Esophagus mucosa (tissue), 1 donor: ENCODE data around the gene FGF12. TPM values are rescaled to one million over a fixed set of nuclear protein-coding genes. Genes with fewer than 3 reads are reported as not detected.

Source experiments
- ATAC-seq: fragments of 200-7000 bp; cut with Tn5 transposase; one replicate; pipeline ENCODE4 v1.9.1; 2020
- total RNA-seq: library from RNA; stranded (reverse); gene quantifications from one replicate; pipeline ENCODE4 v1.2.4, GENCODE V29; 2023
- donor health status: DM: yes; HTN: yes; CAD: no.

Gene FGF12
- total RNA-seq, 1 donor from 2014 or later, result 0.72 TPM

DNA sequence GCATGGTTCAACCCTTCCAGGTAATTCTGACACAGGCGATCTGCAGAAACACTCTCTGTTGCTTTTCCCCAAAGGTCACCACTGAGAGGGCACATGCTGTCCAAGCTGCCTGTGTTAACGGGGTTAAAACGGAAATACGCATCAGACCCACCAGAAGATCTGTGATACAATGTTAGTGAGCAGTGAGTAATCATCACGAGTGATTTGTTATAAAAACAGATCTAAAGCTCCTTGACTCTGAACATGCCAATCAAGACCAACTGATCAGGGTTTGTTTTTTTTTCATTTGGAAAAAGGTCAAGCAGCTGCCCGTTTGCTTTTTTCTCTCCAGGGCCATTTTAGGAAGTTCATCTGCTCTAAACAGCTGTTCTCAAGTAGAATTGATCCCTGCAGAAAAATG, 43.2 kb downstream of the FGF12 start:
- ATAC-seq, result no peak

DNA sequence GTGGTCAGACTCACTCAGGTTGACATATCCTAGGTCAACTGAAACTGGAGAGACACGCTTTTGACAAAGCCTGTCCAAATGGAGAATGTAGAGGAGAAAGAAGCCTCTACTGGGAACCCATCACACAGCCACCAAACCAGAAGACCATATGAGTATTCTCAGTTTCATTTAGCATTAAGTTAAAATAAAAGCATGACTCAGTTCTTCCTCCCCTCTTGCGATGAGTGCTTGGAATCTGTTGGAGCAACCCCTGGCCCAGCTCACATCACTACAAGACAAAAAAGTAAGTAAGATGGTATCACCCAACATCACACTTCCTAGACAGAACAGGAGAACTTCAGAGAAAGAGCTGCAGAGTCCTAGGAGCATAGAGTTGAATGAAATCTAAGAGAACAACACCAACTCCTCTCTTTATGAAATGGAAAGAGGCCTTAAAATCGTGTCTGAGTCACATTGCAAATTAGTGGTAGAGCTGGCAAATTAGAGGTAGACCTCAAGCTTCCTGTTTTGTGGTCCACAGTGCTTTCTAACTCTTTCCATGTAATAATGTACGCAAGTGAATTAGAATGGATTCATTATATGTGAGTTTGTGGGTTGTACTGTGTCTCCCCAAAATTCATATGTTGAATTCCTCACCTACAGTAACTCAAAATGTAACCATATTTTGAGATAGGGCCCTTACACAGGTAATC, 51.2 kb downstream of the FGF12 start:
- no peak for ATAC-seq

DNA sequence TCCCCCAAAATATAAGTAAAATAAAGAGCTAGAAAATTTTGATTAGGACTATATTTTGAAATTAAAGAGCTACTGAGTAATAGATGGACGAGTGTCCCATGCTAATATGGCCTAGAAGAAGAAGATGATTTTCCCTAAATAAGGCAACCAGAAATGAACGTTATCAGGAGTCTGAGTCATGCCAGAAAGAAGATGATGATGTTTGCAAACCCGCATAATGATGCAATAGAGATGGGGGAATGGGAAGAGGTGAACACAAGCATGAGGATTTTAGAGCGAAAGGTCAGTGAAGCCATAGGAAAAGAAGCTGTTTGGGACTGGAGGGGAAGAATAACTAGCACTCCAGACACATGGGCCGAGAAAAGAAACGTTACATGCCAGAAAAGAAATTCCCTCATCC, 71.7 kb downstream of the FGF12 start:
- no peak for ATAC-seq

DNA sequence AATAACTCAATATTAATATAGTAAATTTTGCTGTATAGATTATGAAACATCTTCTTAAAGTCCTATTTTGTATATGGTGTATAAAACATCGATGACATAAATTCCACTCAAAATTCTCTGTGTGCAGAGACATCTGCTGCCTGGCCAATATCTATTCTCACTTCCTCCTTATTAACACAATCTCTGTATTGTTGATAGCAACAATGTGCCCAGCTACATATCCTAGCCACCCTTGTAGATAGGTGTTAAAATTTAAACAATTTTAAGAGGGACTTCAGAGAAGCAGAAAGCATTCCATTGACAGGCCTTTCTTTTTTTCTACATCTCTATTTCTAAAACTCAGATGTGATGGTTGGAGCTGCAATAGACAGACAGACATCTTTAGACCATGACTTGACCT, 72.3 kb downstream of the FGF12 start:
- no peak for ATAC-seq

DNA sequence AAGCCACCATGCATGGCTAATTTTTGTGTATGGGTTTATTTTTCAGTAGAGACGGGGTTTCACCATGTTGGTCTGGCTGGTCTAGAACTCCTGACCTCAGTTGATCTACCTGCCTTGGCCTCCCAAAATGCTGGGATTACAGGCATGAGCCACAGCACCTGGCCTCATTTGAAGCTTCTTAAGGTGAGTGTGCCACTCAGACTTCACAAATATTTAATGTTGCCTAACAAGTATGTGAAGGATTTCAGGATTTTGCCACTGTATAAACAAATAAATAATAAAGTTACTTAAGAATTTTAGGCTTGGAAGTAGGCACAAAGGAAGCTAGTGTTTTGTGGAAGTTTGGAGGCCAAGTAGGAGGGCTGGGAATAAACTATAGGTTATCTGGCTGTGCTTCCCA, 73.5 kb downstream of the FGF12 start:
- ATAC-seq, result no peak

DNA sequence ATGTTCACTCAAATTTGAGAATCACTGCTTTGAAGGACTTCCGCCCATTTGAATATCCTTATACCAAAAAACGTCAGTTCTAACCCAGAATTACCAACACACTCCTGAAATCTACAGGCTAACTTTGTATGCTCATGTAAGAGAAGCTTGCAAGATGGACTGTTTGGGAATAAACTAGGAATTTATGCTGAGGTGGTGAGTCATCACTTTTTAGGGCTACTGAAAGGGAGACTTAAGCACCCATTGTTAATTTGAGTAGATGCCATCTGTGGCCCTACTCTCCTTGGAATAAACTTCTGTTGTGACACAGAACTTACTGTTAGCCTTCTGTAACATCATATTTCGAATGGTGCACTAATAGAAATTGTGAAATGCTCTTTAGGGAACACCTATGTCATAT, 74.6 kb downstream of the FGF12 start:
- ATAC-seq, result no peak

DNA sequence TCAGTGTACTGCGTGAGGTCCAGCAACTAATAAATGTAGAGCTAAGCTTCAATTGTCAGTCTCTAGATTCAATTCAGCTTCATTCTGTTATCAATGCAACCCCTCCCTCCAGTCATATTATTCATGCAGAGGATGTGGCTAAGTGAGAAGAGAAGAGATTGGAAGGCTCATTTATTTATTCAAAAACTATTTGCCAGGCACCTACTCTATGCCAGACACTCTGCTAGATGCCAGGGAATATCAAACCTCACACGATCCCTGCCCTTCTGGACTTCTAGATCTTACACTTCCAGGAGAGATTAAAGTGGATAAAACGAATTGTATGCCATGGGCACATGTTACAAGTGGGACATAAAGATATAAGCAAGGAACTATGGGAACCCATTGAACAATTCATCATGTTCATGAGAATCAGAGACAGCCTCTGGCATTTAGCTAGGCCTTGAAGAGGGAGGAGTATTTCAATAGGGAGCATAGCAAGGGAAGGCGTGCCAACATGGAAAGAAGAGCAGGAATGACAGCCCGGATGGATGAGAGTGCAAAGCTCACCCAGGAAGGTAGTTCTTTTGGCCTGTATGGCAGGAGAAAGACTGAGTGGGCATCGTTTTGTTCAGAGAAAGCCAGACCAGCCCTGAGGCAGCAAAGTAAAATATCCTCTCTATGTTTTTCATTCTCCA, 75.4 kb downstream of the FGF12 start:
- ATAC-seq, result no peak

DNA sequence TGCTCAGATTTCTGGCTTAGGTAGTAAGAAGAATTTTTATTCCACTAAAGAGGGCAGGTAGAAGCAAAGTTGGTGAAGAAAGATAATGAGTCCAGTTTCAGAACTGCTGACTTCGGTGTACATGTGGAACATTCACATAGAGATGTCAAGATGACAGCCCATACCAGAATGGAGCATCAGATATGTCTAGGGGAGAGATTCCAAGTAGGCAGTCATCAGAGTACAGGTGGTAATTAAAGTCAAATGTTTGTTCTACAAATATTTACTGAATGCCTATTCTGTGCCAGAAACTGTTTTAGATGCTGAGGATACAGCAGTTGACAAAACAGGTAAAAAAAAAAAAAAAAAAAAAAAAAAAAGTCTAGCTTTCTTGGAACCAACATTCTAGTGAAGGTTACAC, 81.9 kb downstream of the FGF12 start:
- no peak for ATAC-seq

DNA sequence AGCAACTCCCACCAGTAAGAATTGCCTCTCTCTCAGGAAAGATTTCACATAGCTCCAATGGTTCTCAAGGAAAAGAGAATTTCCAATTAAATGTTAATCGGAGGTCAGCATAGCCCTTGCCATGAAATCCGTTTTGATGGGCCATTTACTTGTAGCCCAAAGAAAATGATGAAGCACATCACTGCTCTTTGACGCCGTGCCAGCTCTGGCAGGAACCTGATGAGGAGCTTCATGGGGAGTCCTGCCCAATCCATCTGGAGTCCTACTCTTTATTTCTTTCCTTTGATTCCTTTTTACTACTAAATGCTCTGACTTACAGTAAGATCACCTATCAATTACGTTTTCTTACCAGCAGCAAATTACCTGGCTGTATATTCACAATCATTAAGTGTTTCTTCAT, 84.7 kb downstream of the FGF12 start:
- no peak for ATAC-seq

DNA sequence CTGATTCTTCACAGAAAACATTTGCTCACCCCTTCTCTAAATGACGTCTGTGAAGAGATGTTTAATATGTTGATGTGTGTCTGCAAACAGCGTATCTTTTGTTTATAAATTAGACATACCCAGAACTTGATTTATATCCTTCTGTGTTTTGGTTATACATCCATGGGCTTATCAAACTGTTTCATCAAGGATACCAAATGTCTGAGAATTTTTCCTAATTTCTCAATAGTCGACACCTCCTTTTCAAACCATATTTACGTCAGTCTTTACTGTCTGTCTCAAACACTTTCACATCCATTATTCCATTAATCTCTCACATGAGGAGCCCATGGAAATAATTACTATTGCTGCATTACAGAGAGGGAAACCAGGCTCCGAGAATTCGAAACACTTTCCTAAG, 85.4 kb downstream of the FGF12 start:
- ATAC-seq, result no peak

DNA sequence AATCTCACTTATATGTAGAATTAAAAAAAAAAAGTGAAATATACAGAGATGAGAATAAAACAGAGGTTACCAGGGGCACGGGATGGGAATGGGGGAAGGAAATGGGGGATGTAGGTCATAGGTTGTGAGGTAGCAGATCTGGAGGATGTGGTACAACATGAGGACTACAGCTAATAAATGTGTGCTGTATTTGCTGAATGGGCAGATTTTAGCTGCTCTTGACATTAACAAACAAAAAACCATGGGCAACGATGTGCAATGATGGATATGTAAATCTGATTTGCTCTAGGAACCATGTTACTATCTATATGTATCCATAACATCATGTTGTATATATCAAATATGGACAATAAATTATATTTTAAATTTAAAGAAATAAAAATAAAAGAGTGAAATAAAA, 87.4 kb downstream of the FGF12 start:
- ATAC-seq, result no peak

DNA sequence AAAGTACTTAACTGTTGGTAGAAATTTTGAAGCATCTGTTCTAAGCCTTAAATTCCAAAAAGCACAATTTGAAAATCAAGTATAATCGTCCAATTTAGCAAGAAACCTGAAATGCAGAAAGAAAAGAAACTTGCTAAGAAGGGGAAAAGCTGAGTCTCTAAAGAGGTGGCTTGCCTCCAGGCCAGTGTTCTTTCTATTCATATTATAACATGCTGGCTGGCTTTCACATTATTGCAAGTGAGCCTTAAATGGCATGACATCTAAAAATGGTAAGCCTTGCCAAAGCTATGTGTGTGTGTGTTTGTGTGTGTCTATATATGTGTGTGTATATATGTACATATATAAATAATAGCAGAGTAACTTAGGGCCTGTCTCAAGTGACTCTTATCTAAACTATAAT, 89.5 kb downstream of the FGF12 start:
- no peak for ATAC-seq

DNA sequence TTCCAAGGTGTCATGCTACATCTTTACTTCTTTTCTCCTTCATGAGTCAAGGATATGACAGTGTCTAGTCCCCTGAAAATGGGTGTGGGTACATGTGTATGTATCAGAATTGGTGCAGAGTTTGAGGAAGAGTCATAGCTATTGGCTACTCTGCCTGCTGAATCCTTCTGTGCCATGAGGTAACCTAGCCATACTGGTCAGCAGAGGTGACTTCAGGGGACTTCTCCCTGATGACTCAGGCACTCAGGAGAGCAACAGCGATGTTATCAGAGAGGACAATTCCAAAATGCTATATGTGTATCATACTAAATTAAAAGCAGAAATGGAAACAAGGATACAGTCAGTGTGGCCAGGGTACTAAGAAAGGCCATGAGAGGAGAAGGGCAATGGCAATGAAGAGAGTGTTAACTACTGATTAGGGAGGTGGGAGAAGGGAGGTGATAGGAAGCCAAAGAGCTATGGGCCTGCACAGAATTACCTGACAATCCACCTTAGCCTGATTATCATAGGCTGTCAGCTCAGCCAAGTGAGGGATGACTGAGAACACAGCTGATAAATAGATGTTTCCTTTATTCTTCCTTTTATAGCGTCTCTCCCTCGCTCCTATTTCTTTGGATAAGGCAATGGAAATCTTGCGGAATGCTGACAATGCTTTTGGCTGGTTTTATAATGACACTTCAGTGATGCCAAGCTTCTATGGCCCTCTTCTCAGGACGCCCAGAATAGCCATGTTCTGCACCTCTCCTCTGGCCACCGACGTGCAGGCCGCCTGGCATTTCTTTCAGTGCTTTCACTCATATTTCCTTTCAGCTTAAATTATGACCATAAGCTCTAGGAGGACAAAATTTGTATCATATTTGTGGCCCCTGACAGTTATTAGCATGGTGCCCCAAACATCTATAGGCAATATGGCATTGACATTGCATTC, 90.6 kb downstream of the FGF12 start:
- no peak for ATAC-seq

DNA sequence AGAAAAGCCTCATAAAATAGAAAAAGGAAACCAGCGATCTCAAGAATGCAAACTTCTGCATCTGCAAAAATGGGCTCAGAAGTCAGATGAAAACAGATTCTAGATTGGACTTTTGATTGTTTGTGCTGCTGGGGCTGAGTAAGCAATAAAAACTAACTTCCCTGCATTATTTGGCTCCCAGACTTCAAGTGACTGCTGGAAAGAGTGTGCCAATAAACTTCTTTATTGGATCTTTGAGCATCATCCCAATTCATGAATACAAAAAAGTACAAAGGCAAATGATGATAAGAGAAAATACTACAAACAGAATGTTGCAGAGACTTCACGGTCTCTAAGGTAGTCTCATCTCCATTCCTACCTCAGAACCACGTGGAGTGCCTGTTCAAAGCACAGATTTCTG, 97.9 kb downstream of the FGF12 start:
- ATAC-seq, result no peak

DNA sequence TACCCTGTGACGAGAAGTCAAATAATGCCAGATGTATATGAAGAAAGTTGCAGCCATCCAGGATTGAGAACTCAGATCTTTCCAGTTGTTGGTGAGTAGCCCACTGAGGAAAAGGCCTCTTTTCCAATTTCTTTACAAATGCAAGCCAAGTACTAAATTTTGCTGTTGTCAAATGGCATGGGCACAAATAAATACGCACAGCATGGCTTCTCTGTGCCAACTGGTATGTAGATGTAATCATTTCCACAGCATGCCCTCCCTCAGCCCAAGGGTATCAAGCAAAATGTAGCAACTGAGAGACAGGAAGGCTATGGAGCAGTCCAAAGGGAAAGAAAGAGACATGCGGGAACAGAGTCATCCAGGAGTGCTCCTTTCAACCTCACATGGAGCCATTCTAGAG, 105.4 kb downstream of the FGF12 start:
- ATAC-seq, result no peak

DNA sequence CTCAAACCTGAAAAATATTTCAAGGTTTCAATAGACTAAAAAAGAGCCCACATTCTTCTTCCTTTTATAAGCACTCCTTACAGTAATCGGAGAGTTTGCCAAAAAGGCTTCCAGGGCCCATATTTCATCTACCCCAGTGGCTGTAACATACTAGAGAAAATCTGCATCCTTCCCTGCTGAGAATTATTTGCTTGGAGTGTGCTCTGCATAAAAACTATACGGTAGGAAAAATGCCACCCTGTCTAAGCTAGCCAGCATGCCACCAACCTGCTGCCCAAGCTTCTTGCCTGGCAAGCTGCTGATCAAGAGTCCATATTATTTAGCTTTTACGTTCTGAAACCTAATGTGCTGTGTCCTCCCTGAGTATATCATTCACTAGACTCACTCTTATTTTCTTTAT, 107.1 kb downstream of the FGF12 start:
- ATAC-seq, result no peak

DNA sequence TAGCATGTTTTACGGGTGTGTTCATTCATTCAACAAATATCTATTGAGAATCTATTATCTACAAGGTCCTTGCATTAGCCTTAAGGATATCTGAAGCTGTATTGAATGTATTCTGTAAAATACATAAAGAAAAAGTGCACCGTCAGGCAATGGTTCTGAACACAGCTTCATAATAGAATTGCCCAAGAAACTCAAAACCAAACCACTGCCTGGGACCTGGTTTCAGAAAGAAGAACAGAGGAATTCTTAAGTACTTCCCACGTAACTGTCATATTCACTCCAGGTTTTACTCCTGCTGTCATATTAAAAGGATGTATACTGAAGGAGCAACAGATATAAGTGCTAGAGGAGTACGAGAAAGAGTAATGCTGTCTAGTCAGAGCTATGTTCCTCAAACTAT, 115.9 kb downstream of the FGF12 start:
- ATAC-seq, result no peak

DNA sequence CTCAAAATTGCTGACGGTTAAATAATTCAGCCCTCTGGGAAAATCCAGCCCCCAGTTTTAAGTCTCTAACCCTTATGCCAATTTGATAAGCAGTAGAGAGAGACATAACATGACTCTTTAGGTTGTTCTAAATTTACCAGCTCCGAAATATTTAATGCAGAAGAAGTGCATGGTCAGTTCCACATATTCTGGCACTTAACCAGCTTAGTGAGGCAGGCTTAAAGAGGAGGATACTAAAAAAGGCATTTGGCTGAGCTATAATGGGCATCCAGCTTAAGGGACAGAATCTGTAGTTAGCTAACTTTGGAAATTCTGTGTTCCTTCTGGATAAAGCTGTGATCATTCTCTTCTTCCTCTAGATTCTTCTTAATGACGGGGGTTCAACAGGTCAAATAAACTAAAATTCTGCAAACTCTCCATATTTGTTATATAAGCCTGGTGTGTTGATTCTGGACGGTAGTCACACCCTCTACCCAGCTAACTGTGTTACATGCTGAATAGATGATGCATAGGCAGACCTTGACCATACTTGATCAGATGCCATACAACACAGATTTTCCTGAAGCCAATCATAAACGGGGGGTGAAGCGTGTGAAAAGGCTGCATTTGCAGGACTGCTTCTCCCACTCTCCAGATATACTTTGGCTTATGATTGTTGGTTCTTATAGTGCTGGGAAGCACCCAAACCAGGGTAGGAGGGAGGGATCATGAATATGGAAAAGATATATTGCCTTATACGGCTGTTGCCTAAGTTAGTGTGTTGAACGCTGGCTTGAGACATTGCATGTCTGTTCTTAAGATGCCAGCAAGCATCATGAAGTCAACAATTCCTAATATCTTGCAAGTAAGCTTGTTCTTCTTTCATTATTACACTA, 118.4 kb downstream of the FGF12 start:
- no peak for ATAC-seq

DNA sequence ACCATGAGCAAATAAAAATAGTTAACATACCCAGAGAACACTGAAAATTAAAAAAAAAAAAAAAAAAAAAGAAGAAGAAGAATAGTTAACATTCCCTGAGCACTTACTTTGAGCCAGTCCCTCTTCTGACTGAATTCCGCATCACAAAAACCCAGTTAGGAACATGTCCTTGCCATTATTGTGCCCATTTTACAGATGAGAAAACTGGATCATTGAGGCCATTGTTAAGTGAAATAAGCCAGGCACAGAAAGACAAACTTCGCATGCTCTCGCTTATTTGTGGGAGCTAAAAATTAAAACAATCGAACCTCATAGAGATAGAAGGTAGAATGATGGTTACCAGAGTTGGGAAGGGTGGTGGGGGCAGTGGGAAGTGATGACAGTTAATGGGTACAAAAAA, 119.5 kb downstream of the FGF12 start:
- no peak for ATAC-seq

DNA sequence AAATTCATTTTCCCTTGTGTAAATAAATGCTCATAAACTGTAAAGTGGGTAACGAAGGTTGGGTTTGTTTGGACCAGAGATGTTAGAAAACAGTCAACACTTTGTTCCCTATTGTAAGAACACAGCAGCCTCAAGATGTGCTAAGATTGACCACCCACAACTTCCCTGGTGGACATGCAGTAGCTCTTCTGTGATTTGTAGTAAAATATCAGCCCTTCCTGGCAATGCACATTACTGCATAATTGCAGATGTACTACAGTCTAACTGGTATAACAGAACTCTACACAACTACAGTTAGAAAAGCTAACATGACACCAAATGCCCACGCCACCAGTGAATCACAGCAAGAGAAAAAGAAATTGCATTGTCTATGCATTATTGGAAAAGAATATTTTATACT, 129.4 kb downstream of the FGF12 start:
- no peak for ATAC-seq

DNA sequence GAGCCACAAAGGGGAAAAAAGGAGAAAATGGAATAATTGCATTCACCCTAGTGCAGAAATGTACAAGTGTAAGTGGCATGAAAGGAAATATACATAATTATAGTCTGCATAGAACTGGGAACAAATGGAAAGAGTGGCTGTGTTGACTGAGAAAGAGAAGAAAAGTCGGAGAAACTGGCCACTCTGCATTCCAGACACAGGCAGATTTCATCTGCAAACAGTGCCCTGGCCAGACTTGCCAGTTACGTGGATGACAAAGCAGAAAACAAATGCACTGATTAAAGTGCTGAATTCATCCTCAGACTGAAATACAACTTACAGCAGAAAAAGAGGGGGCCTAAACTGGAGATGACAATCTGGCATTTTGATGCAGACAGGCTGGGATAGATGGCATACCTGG, 129.8 kb downstream of the FGF12 start:
- no peak for ATAC-seq

DNA sequence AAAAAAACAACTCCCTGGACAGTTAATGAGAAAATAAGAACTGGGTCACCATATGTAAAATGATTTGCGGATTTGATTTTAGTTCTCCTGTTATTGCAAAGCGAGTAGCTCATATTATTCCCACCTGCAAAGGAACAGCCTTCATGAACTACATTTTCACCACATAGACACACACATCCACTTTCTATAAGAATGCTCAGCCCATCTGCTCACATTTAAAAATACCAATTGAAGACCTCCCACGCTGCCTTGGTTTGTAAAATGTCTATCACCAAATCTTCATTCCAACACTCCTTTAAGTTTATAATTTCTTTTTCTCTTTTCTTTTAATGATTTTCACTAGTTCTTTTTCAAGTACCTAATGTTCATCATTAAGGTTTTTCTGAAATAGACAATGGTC, 148.6 kb downstream of the FGF12 start:
- no peak for ATAC-seq

DNA sequence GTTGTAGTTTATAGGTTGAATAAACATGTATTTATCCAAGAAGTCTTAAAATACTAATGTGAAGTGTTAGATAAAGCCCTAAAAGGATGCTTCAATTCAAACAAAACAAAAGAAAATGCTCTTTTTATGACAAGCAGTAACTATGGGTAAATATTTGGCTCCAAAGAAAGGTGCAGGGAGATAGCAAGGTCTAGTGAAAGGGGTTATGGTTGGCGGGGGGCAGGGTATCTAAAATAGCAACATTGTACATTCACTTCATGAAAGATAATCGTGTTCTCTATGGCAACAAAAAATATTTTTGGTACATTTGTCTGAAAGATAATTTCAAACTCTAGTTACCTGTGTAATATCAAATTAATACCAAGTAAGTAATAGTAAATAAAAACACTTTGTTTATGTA, 149.5 kb downstream of the FGF12 start:
- ATAC-seq, result no peak
